ENCODE measurements around the gene BACE1. TPM values are rescaled to one million over a fixed set of nuclear protein-coding genes. Genes with fewer than 3 reads are reported as not detected.

Gene BACE1
- total and polyA plus RNA-seq, 4 donors = 7.3 to 21.8 (median 14.1) TPM

DNA sequence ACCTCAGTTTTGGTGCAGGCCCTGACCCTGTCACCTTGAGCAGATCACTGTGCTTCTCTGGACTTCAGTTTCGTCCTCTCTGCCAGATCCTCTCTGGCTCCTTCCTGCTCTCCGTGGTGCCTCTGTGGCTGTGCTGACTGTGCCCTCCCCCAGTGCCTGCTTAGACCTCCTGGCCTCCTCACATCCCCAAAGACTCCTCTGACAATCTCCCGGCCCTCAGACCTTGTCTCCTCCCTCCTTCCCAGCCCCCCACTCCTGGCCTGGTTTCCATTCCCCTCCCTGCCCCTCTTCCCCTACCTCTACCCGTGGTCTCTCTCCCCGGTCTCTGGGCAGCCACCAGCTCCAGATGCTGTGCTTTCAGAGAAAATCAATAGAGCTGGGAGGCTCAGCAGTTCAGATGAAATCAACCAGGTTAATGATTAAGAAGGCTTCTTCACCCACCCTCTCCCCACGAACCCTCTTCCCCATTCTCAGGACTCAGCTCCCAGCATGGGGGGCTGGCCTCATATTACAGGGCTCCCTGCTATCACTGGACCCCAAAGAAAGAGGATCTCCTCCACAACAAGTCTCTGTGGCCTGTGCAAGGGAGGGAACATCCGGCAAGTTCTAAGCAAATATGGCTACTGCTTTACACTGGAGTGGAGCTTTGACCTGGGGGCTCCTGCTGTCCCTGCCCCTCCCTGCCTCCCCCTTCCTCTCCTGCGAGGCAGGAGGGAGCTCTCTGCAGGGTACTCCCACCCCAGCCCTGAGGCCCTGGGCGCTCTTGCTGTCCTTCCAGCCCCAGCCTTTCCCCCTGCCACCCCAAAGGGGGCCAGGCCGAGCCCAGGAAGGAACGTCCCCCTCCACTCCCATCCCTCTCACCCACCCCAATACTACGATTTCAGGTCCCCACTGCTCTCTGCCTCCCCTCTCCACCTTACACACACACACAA is 16.4 kb downstream of the BACE1 start:
- peaks cover 0 to 13% (median 1%) of the 10 kb centered on the region in 4 donors for H3K36me3 ChIP-seq (ENCODE audit: control insufficient read depth in 4 of 4, insufficient read depth in 3 of 4, low read depth in 1 of 4, low read length in 3 of 4)
- peak overlapping the region in 1 of 2 donors; percentile 36 for H3K9ac ChIP-seq (ENCODE audit: low read depth in 1 of 2, low read length in 2 of 2)
- H3K9me3 ChIP-seq (ENCODE audit: control insufficient read depth in 4 of 4, low read length in 3 of 4) = no peaks in the 10 kb centered on the region
- H3K27ac ChIP-seq (ENCODE audit: low read depth in 1 of 2, low read length in 2 of 2) = peak overlapping the region; percentile 29 to 52
- H3K27me3 ChIP-seq (ENCODE audit: control insufficient read depth in 4 of 4, insufficient read depth in 4 of 4, low read length in 3 of 4) = no peaks in the 10 kb centered on the region
- 29% methylated on average over 12 of the region's 12 CpGs for WGBS
- H3K4me1 ChIP-seq (ENCODE audit: control insufficient read depth in 4 of 4, insufficient read depth in 4 of 4, low read length in 3 of 4) = peaks cover 10 to 47% (median 36%) of the 10 kb centered on the region in 4 donors
- TF ChIP-seq YY1 (IDR thresholded peaks at IDR 0.05) = peak; percentile 52
- peak in 1 of 2 donors; percentile 38 for TF ChIP-seq JUND (IDR thresholded peaks at IDR 0.05)
- TF ChIP-seq HNF4A (conservative IDR thresholded peaks at IDR 0.05) = peak; percentile 50 to 57
- TF ChIP-seq, protein P1, sequence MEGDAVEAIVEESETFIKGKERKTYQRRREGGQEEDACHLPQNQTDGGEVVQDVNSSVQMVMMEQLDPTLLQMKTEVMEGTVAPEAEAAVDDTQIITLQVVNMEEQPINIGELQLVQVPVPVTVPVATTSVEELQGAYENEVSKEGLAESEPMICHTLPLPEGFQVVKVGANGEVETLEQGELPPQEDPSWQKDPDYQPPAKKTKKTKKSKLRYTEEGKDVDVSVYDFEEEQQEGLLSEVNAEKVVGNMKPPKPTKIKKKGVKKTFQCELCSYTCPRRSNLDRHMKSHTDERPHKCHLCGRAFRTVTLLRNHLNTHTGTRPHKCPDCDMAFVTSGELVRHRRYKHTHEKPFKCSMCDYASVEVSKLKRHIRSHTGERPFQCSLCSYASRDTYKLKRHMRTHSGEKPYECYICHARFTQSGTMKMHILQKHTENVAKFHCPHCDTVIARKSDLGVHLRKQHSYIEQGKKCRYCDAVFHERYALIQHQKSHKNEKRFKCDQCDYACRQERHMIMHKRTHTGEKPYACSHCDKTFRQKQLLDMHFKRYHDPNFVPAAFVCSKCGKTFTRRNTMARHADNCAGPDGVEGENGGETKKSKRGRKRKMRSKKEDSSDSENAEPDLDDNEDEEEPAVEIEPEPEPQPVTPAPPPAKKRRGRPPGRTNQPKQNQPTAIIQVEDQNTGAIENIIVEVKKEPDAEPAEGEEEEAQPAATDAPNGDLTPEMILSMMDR (IDR thresholded peaks at IDR 0.05; ENCODE audit: low read depth, low read length, missing input control) = no peak
- TF ChIP-seq HNF4G (IDR thresholded peaks at IDR 0.05) = peak; percentile 17
- TF ChIP-seq FOXA1 (IDR thresholded peaks at IDR 0.05) = no peak
- TF ChIP-seq RXRA (IDR thresholded peaks at IDR 0.05) = peak; percentile 32 to 58
- peak; percentile 50 for DNase-seq (ENCODE audit: low spot score)
- peak overlapping the region in 2 of 3 donors; percentile 34 to 49 for H3K4me3 ChIP-seq (ENCODE audit: low read depth in 1 of 3, low read length in 3 of 3)

DNA sequence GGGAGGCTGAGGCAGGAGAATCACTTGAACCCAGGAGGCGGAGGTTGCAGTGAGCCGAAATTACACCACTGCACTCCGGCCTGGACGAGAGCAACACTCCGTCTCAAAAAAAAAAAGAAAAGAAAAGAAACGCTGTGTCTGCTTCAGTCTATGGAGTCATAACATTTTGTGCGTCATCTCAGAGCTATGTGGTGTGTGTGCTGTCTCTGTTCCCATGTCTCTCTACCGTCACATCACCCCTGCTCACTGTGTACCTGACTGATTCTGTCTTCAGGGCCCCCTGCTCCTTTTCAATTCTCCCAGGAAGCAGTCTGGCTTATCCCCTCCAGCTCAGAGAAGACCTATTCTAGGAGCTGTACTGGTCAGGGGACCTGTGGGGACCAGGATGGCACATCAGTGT is 17.9 kb downstream of the BACE1 start:
- Histone ChIP-seq H3K4me1 (ENCODE audit: control insufficient read depth in 4 of 4, insufficient read depth in 4 of 4, low read length in 3 of 4) (peaks cover 9 to 46% (median 36%) of the 10 kb centered on the region in 4 donors), H3K4me3 (ENCODE audit: low read depth in 1 of 3, low read length in 3 of 3) (no peak overlapping the region), H3K36me3 (ENCODE audit: control insufficient read depth in 4 of 4, insufficient read depth in 3 of 4, low read depth in 1 of 4, low read length in 3 of 4) (peaks cover 0 to 21% (median 4%) of the 10 kb centered on the region in 4 donors), H3K27ac (ENCODE audit: low read depth in 1 of 2, low read length in 2 of 2) (no peak overlapping the region), H3K9me3 (ENCODE audit: control insufficient read depth in 4 of 4, low read length in 3 of 4) (no peaks in the 10 kb centered on the region), H3K9ac (ENCODE audit: low read depth in 1 of 2, low read length in 2 of 2) (no peak overlapping the region), H3K27me3 (ENCODE audit: control insufficient read depth in 4 of 4, insufficient read depth in 4 of 4, low read length in 3 of 4) (no peaks in the 10 kb centered on the region)
- 99% methylated on average over 8 of the region's 8 CpGs for WGBS
- TF ChIP-seq FOXA2 (IDR thresholded peaks at IDR 0.05) = no peak
- no peak for TF ChIP-seq SP1 (IDR thresholded peaks at IDR 0.05)
- TF ChIP-seq GABPA (IDR thresholded peaks at IDR 0.05 in 1 of 2, conservative IDR thresholded peaks at IDR 0.05 in 1 of 2) = no peak
- no peak for TF ChIP-seq JUND (IDR thresholded peaks at IDR 0.05)
- TF ChIP-seq RXRA (IDR thresholded peaks at IDR 0.05) = no peak
- no peak for TF ChIP-seq NR2F2 (IDR thresholded peaks at IDR 0.05)
- no peak for TF ChIP-seq TAF1 (conservative IDR thresholded peaks at IDR 0.05)
- no peak for TF ChIP-seq HNF4G (IDR thresholded peaks at IDR 0.05)
- TF ChIP-seq, protein P1 (IDR thresholded peaks at IDR 0.05; ENCODE audit: low read depth, low read length, missing input control) = no peak
- DNase-seq (ENCODE audit: low spot score) = no peak

DNA sequence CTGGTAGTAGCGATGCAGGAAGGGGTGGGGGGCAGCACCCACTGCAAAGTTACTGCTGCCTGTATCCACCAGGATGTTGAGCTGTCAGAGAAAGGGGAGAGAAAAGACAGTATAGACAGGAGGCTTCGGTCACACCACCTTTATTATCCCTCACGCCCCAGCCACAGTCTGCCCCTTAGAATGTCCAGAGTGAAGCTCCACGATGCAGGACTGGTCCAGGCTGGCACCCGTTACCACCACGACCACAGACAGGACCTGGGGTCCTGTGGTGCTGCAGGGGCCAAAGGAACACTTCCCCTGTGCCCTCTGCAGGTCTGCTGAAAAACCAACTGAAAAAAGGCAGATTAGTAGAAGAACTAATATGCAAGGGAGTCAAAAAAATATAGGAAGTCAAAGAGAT is 19.2 kb downstream of the BACE1 start:
- WGBS = 94% methylated on average over 6 of the region's 6 CpGs
- peaks cover 1 to 27% (median 4%) of the 10 kb centered on the region in 4 donors for H3K36me3 ChIP-seq (ENCODE audit: control insufficient read depth in 4 of 4, insufficient read depth in 3 of 4, low read depth in 1 of 4, low read length in 3 of 4)
- no peaks in the 10 kb centered on the region for H3K27me3 ChIP-seq (ENCODE audit: control insufficient read depth in 4 of 4, insufficient read depth in 4 of 4, low read length in 3 of 4)
- no peak overlapping the region for H3K4me3 ChIP-seq (ENCODE audit: low read depth in 1 of 3, low read length in 3 of 3)
- TF ChIP-seq NR2F2 (IDR thresholded peaks at IDR 0.05) = no peak
- TF ChIP-seq, protein P1 (IDR thresholded peaks at IDR 0.05; ENCODE audit: low read depth, low read length, missing input control) = no peak
- no peak for TF ChIP-seq RAD21 (IDR thresholded peaks at IDR 0.05)
- TF ChIP-seq RXRA (IDR thresholded peaks at IDR 0.05) = no peak
- no peak for TF ChIP-seq HNF4G (IDR thresholded peaks at IDR 0.05)
- peaks cover 8 to 37% (median 32%) of the 10 kb centered on the region in 4 donors for H3K4me1 ChIP-seq (ENCODE audit: control insufficient read depth in 4 of 4, insufficient read depth in 4 of 4, low read length in 3 of 4)
- no peak overlapping the region for H3K27ac ChIP-seq (ENCODE audit: low read depth in 1 of 2, low read length in 2 of 2)
- no peak overlapping the region for H3K9ac ChIP-seq (ENCODE audit: low read depth in 1 of 2, low read length in 2 of 2)
- H3K9me3 ChIP-seq (ENCODE audit: control insufficient read depth in 4 of 4, low read length in 3 of 4) = no peaks in the 10 kb centered on the region
- no peak for DNase-seq (ENCODE audit: low spot score)
